ENCODE measurements around the gene PCGF1. TPM values are rescaled to one million over a fixed set of nuclear protein-coding genes. Genes with fewer than 3 reads are reported as not detected.

Gene PCGF1
- total and polyA plus RNA-seq, 2 of the 8 experiments (the other 6 are each of a cell fraction or from before 2014, with no cell fraction given) = 10.0 to 23.7 TPM

DNA sequence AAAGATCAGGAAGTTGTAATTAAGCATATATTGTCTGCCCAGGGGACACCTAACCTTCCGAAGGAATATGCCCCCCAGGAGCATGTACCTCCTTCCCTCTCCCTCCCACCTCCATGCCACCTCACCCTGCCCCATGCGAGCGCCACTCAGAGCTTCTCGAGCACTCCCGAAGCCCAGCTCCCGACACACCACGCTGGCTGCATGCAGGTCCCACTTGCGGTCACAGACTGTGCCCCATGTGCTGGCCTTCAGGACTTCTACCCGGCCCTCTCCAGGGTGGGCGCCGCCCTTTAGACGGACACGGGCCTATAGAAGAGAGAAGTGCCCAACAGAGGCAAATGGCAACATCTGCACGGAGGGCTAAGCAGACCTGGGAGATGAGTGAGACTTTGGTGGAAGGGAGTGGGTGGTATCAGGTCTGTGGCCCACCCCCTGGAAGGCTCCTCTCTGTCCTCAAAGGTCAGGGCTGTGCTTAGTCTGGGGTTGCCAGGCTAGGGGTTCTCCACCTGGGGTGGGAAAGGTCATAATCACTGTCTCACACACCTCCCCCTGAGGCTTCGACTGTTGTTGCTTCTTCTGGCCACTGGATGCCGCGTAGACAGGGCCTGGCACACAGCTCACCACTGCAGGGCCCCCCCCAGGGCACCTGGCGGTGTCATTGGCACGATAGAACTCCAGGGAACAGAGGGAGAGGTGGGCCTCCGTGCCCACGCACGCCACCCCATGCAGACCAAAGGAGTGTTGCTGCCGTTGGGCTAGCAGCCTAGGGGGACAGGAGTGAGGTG is 28.9 kb upstream of the PCGF1 start (continued):
- TF ChIP-seq CTCF (IDR thresholded peaks at IDR 0.05; ENCODE audit: control extremely low read depth in 1 of 3, insufficient read depth in 1 of 3, low read depth in 1 of 3, low read length in 3 of 3) (no peak), RBBP5 (IDR thresholded peaks at IDR 0.05; ENCODE audit: borderline replicate concordance, low read depth, low read length) (no peak), RFX5 (IDR thresholded peaks at IDR 0.05; ENCODE audit: borderline replicate concordance, low read depth, low read length) (no peak), CBX8 (IDR thresholded peaks at IDR 0.05; ENCODE audit: borderline replicate concordance, low read depth, low read length) (no peak), BRCA1 (IDR thresholded peaks at IDR 0.05; ENCODE audit: low read depth, low read length) (no peak), JUN (IDR thresholded peaks at IDR 0.05; ENCODE audit: low read depth, low read length) (no peak), CEBPB (IDR thresholded peaks at IDR 0.05; ENCODE audit: low read depth, low read length) (no peak), KDM4A (IDR thresholded peaks at IDR 0.05; ENCODE audit: low read depth, low read length, severe bottlenecking) (no peak), GTF2F1 (IDR thresholded peaks at IDR 0.05; ENCODE audit: borderline replicate concordance, low read depth, low read length) (no peak)
